Measurements from ENCODE around the gene NEAT1. TPM values are rescaled to one million over a fixed set of nuclear protein-coding genes. Genes with fewer than 3 reads are reported as not detected.
A peak's percentile ranks its signal among the peaks of the same experiment; 100 is the strongest.

NEAT1 gene
- total RNA-seq, 6 experiments from 2014 or later: 202 to 1,225 (median 767) TPM

- intact Hi-C loops (cut with DNase I): loop anchor here (10.0 kb wide), 1 partner anchor 50 kb away; no protein-coding TSS in a partner anchor
- peak; percentile 17 to 58 (median 30) for DNase-seq
These were observed 7.7 kb upstream of the NEAT1 start for GRCh38 chr11:65414776-65415498.

GRCh38 chr11:65415499-65416340 is 6.9 kb upstream of the NEAT1 start:
- ATAC-seq: no peak
- H3K4me1 ChIP-seq: peaks cover 0 to 42% (median 15%) of the 10 kb centered on the region in 4 donors
- no peaks in the 10 kb centered on the region for H3K9me3 ChIP-seq
- H3K27ac ChIP-seq: peak overlapping the region in 2 of 3 donors; percentile 97 to 100
- no peaks in the 10 kb centered on the region for H3K27me3 ChIP-seq
- WGBS (ENCODE audit: insufficient coverage, low coverage, low lambda C conversion rate, missing lambda C conversion rate): 37% methylated on average over 5 of the region's 11 CpGs
- intact Hi-C loops (cut with DNase I): loop anchor here (10.0 kb wide), 1 partner anchor 51 kb away; no protein-coding TSS in a partner anchor
- peak overlapping the region in 2 of 3 donors; percentile 32 to 87 for H3K4me3 ChIP-seq
- TF ChIP-seq CTCF (IDR thresholded peaks at IDR 0.05): no peak
- TF ChIP-seq POLR2A (IDR thresholded peaks at IDR 0.05): no peak
- peaks cover 0 to 5% (median 2%) of the 10 kb centered on the region in 4 donors for H3K36me3 ChIP-seq
- DNase-seq: peak; percentile 30 to 60 (median 55)

More at GRCh38 chr11:65414776-65415498, 7.7 kb upstream of the NEAT1 start:
- TF ChIP-seq CTCF (IDR thresholded peaks at IDR 0.05) (no peak), POLR2A (IDR thresholded peaks at IDR 0.05) (no peak)
- Histone ChIP-seq H3K4me1 (peaks cover 0 to 34% (median 11%) of the 10 kb centered on the region in 4 donors), H3K4me3 (no peak overlapping the region), H3K27me3 (no peaks in the 10 kb centered on the region), H3K36me3 (peaks cover 0 to 6% (median 2%) of the 10 kb centered on the region in 4 donors), H3K9me3 (no peaks in the 10 kb centered on the region), H3K27ac (no peak overlapping the region)
- ATAC-seq: no peak
- WGBS (ENCODE audit: insufficient coverage, low coverage, low lambda C conversion rate, missing lambda C conversion rate): 81% methylated on average over 6 of the region's 11 CpGs

- Histone ChIP-seq H3K4me1 (peaks cover 0 to 44% (median 16%) of the 10 kb centered on the region in 4 donors), H3K4me3 (peak overlapping the region; percentile 19 to 87 (median 32))
- intact Hi-C loops (cut with DNase I): loop anchor here (10.0 kb wide), 1 partner anchor 52 kb away; no protein-coding TSS in a partner anchor
These were observed 6.2 kb upstream of the NEAT1 start for GRCh38 chr11:65416341-65416824.

More at GRCh38 chr11:65416341-65416824, 6.2 kb upstream of the NEAT1 start:
- no peaks in the 10 kb centered on the region for H3K27me3 ChIP-seq
- no peaks in the 10 kb centered on the region for H3K9me3 ChIP-seq
- ATAC-seq: peak; percentile 42 to 58 (median 45)
- WGBS (ENCODE audit: insufficient coverage, low coverage, low lambda C conversion rate, missing lambda C conversion rate): 0% methylated on average over 8 of the region's 18 CpGs
- H3K36me3 ChIP-seq: peaks cover 0 to 3% (median 0%) of the 10 kb centered on the region in 4 donors
- TF ChIP-seq CTCF (IDR thresholded peaks at IDR 0.05): peak; percentile 98 to 100 (median 99)
- peak; percentile 59 for TF ChIP-seq POLR2A (IDR thresholded peaks at IDR 0.05)
- H3K27ac ChIP-seq: peak overlapping the region; percentile 97 to 100 (median 100)
- DNase-seq: peak; percentile 94 to 96 (median 95)
